WTC11 (cell line): ENCODE measurements around the gene PCAT6.

Experiments
- ARID4B ChIP-seq: sonication (generic); formaldehyde crosslinking; IDR thresholded peaks from 2 replicates; pipeline ENCODE4 v1.8.0; 2023; ENCODE audit warnings: missing genetic modification reagents, mild to moderate bottlenecking, borderline replicate concordance
- CTCF ChIP-seq: fragments of 200-600 bp; IDR thresholded peaks from 2 replicates; pipeline ENCODE4 v1.8.0; 2022; ENCODE audit warnings: antibody characterized with exemption
- MAX ChIP-seq: sonication (generic); formaldehyde crosslinking; IDR thresholded peaks from 2 replicates; pipeline ENCODE4 v1.8.0; 2022; ENCODE audit warnings: mild to moderate bottlenecking, missing genetic modification reagents
- NR3C1 ChIP-seq: sonication (generic); formaldehyde crosslinking; conservative IDR thresholded peaks from 2 replicates; pipeline ENCODE4 v1.8.1; 2023; ENCODE audit warnings: low read depth, mild to moderate bottlenecking, missing genetic modification reagents
- RELA ChIP-seq: sonication (generic); formaldehyde crosslinking; IDR thresholded peaks from 2 replicates; pipeline ENCODE4 v1.8.1; 2022; ENCODE audit warnings: missing genetic modification reagents, mild to moderate bottlenecking, borderline replicate concordance
- ZSCAN18 ChIP-seq: fragments of 250-450 bp; sonication (Bioruptor Pico); IDR thresholded peaks from 2 replicates; pipeline ENCODE4 v2.1.2; 2022; ENCODE audit warnings: mild to moderate bottlenecking, moderate library complexity

GRCh38 chr1:202860744-202861419, 50.1 kb downstream of the PCAT6 start:
- TF ChIP-seq CTCF (no peak), ARID4B (CRISPR knock-in tag) (no peak; the same call in 1 of the 2 replicates), ZSCAN18 (no peak), MAX (peak; percentile 70), RELA (no peak), NR3C1 (CRISPR knock-in tag) (no peak)
